Ureter (tissue), 1 donor: Measurements from ENCODE around the gene ATP2B3. TPM values are rescaled to one million over a fixed set of nuclear protein-coding genes. Genes with fewer than 3 reads are reported as not detected.

Source experiments
- total RNA-seq: library from RNA; stranded (reverse); gene quantifications from one replicate; pipeline ENCODE4 v1.2.4, GENCODE V29; 2023
- donor health status: DM: yes; HTN: yes; CAD: no.

ATP2B3 gene
- total RNA-seq, 1 donor from 2014 or later = not detected

Other genes with a start within 250 kb of the ATP2B3 start
- gene PNMA6F, start 195.9 kb upstream of the ATP2B3 start, total RNA-seq = not detected
- 13.8 TPM for gene ZNF275, start 183.5 kb upstream of the ATP2B3 start, total RNA-seq
- not detected for gene PNMA6E, start 116.3 kb upstream of the ATP2B3 start, total RNA-seq
- 1.1 TPM for gene ZFP92, start 106.2 kb upstream of the ATP2B3 start, total RNA-seq
- 2.1 TPM for gene TREX2, start 71.6 kb upstream of the ATP2B3 start, total RNA-seq
- 33.3 TPM for gene HAUS7, start 47.1 kb upstream of the ATP2B3 start, total RNA-seq
- gene BGN, start 22.7 kb upstream of the ATP2B3 start, total RNA-seq = 77.5 TPM
- 15.0 TPM for gene CCNQ, start 81.5 kb downstream of the ATP2B3 start, total RNA-seq
- gene DUSP9, start 129.6 kb downstream of the ATP2B3 start, total RNA-seq = 2.7 TPM
- gene PNCK, start 156.2 kb downstream of the ATP2B3 start, total RNA-seq = 12.3 TPM
- gene SLC6A8, start 170.3 kb downstream of the ATP2B3 start, total RNA-seq = 70.3 TPM
- 315 TPM for gene BCAP31, start 206.7 kb downstream of the ATP2B3 start, total RNA-seq
- 15.1 TPM for gene ABCD1, start 207.2 kb downstream of the ATP2B3 start, total RNA-seq
- 42.8 TPM for gene PLXNB3, start 246.6 kb downstream of the ATP2B3 start, total RNA-seq